Iris pigment epithelial cell (primary cell): ENCODE measurements around the gene MAGEA2.
"Not testable (repeated sequence)": the region's sequence is repeated elsewhere in the genome, so short reads cannot be mapped to it uniquely, and the experiment has no call there.

Source experiments
- DNase-seq: peaks from one replicate; pipeline ENCODE4 v3.0.0-alpha.2; 2011; ENCODE audit warnings: low read depth

The MAGEA2 gene, protein sequence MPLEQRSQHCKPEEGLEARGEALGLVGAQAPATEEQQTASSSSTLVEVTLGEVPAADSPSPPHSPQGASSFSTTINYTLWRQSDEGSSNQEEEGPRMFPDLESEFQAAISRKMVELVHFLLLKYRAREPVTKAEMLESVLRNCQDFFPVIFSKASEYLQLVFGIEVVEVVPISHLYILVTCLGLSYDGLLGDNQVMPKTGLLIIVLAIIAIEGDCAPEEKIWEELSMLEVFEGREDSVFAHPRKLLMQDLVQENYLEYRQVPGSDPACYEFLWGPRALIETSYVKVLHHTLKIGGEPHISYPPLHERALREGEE

DNA sequence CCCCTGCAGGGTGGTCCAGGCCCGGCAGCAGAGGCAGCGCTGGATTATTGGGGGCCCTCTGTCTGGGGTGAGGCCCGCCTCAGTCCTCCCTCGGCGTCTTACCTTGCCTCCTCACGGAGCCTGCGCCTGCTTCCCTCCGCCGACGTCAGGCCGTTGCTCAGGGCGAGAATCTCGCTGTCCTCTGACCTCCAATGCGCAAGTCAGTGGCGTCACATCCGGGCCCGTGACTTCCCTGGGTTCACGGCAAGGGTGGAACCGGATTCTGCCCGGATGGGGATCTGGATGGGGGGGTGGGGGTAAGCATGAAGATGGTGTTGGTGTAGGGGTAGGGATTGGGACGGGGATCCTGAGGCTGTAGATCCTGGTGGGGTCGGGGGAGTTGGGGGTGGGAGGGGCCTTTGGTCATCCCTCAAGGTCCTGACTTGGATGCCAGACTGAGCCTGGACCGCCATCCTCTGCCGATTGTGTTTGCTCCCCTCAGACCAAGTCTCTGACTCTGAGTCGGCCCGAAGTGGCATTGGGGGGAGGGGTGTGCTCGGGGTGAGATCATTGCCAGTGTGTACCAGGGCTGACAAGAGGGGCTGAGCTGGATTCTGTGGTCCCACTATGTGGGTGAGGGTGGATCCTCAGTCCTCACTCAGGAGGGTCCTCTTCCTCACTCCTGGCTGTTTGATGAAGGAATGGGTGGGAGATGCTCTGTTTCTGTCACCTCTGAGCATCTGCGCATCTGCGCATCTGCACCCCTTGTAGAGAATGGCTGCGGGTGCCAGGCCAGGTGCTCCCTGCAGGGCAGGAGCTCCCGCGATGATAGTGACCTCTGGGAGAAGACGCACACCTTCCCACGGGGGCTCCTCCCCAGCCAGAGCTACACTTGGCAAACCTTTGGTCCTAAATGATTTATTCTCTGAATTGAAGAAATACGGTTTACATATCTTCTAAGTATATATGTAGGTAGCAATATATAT lies at the start of gene MAGEA2:
Gene MAGEA2 (minus strand): TSS at position 157 of the 965 bp plus-strand sequence. CDS start 2,479 bp downstream, outside the sequence.
- DNase-seq = not testable (repeated sequence)

DNA sequence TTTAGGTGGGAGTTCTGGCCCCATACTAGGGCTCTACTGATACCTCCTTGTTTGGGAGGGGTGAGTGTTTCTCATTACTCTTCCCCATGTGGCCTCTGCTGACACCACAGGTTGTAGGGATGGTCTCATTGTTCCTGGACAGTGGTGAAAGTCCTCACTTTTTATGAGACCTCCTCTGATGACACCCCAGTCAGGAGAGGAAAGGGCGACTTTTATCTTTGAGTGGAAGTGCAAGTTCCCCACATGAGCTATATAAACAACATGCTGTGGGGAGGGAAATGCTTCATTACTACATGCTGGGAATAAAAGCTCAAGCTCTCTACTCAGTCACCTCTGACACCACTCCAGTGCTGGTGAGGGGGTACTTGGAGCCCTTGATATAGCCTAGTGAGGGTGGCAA lies 45.3 kb upstream of the MAGEA2 start:
- DNase-seq = no peak

- DNase-seq = not testable (repeated sequence)
Measured at GRCh38 chrX:152787062-152787461, 33.4 kb upstream of the MAGEA2 start.

- DNase-seq = not testable (repeated sequence)
Measured at GRCh38 chrX:152769549-152770289, 16.1 kb upstream of the MAGEA2 start, which contains the start of gene MAGEA6. TSS of gene MAGEA6 (minus strand) at chrX:152769689. CDS start at chrX:152767650, 2,039 bp downstream.

DNA sequence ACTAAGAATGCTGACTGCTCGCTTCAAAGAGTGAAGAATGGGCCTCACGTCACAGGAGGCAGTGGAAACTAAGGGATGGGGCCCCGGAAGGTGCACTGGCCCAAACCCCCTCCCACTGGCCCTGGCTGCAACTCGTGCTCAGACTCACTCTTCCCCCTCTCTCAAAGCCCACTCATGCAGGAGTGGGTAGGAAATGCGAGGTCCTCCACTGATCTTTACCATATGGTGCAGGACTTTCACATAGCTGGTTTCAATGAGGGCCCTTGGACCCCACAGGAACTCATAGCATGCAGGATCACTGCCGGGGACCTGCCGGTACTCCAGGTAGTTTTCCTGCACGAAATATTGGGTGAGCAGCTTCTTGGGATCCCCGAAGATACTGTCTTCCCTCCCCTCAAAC lies 12.9 kb upstream of the MAGEA2 start:
- DNase-seq = not testable (repeated sequence)

DNA sequence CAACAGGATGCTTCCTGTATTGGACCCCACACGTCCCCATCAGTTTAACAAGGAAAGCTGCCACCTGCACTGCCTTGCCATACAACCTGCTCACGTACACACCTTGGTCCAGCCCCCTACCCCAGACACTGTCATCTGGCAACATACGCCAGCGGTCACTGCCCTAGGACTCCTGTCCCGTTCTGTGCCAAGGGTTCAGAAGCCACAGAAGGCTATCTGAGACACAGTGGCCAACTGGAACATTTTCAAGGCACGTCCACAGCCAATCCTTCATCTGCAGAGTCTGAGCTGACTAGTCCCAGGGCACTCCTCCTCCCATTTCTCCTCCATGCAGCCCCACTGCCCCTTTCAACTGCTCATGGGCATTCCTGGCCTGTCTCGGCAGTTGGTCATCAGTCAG lies 7.9 kb upstream of the MAGEA2 start:
- DNase-seq = not testable (repeated sequence)

- not testable (repeated sequence) for DNase-seq
Measured at GRCh38 chrX:152759544-152759943, 5.9 kb upstream of the MAGEA2 start.

GRCh38 chrX:152758918-152759317 lies 5.3 kb upstream of the MAGEA2 start, which contains the start of gene CSAG3:
TSS of gene CSAG3 (plus strand) at chrX:152759218.
- DNase-seq = not testable (repeated sequence)

DNA sequence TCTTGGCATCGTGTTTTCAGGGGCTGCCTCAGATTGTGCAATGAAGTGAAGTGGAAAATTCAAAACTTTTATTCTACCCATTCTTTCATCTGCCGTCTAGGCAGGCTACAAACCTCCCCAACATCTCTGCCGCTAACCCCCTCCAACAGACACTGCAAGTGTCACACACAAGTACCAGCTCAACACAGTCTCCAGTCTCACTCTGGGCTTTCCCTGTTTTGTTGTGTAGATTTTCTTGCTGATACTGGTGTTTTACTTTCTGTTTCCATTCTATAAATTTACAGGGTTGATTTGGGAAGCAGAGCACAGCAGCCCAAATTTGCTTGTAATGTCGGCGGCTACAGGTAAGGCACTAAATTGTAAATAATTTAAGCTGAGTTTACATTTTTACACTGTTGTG lies 1.2 kb upstream of the MAGEA2 start:
- not testable (repeated sequence) for DNase-seq

DNA sequence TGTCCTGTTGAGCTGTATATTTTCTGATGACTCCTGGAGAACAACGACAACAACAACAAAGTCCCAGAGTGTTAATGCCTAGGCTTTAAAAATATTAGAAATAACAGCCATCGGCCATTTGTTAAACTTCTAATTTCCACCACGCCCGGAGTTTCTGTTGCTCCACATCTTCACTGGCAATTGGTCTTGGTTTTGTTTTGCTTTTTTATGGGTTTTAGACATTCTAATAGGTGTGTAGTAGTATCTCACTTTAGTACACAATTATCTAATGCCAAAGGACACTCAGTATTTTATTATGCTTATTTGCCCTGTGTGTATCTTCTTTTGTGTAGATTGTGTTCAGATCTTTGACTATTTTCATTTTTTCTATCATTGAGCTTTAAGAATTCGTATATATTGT lies 15.1 kb downstream of the MAGEA2 start:
- no peak for DNase-seq

GRCh38 chrX:152736528-152736927 lies 17.1 kb downstream of the MAGEA2 start:
- DNase-seq = not testable (repeated sequence)

GRCh38 chrX:152735860-152736511 lies 17.7 kb downstream of the MAGEA2 start:
- DNase-seq = no peak

DNA sequence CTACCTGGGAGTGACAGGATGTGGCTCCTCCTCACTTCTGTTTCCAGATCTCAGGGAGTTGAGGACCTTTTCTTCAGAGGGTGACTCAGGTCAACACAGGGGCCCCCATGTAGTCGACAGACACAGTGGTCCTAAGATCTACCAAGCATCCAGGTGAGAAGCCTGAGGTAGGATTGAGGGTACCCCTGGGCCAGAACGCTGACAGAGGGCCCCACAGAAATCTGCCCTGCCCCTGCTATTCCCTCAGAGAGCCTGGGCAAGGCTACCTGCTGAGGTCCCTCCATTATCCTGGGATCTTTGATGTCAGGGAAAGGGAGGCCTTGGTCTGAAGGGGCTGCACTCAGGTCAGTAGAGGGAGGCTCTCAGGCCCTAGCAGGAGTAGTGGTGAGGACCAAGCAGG lies 18.5 kb downstream of the MAGEA2 start:
- no peak for DNase-seq

DNA sequence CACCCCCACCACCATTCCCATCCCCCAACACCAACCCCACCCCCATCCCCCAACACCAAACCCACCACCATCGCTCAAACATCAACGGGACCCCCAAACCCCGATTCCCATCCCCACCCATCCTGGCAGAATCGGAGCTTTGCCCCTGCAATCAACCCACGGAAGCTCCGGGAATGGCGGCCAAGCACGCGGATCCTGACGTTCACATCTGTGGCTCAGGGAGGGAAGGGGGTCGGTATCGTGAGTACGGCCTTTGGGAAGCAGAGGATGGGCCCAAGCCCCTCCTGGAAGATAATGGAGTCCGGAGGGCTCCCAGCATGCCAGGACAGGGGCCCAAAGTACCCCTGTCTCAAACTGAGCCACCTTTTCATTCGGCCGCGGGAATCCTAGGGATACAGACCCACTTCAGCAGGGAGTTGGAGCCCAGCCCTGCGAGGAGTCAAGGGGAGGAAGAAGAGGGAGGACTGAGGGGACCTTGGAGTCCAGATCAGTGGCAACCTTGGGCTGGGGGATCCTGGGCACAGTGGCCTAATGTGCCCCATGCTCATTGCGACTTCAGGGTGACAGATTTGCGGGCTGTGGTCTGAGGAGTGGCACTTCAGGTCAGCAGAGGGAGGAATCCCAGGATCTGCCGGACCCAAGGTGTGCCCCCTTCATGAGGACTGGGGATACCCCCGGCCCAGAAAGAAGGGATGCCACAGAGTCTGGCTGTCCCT lies 19.3 kb downstream of the MAGEA2 start:
- DNase-seq = not testable (repeated sequence)

- DNase-seq = no peak
Measured at GRCh38 chrX:152733261-152733975, 20.2 kb downstream of the MAGEA2 start, which contains the start of the genes CSAG1 and MAGEA12. TSS of gene CSAG1 (minus strand) at chrX:152733721. CDS start at chrX:152732460, 1,261 bp downstream. TSS of gene MAGEA12 (plus strand) at chrX:152733757. CDS start at chrX:152736162, 2,405 bp downstream.

- DNase-seq = no peak
Measured at GRCh38 chrX:152725409-152725808, 28.2 kb downstream of the MAGEA2 start.

DNA sequence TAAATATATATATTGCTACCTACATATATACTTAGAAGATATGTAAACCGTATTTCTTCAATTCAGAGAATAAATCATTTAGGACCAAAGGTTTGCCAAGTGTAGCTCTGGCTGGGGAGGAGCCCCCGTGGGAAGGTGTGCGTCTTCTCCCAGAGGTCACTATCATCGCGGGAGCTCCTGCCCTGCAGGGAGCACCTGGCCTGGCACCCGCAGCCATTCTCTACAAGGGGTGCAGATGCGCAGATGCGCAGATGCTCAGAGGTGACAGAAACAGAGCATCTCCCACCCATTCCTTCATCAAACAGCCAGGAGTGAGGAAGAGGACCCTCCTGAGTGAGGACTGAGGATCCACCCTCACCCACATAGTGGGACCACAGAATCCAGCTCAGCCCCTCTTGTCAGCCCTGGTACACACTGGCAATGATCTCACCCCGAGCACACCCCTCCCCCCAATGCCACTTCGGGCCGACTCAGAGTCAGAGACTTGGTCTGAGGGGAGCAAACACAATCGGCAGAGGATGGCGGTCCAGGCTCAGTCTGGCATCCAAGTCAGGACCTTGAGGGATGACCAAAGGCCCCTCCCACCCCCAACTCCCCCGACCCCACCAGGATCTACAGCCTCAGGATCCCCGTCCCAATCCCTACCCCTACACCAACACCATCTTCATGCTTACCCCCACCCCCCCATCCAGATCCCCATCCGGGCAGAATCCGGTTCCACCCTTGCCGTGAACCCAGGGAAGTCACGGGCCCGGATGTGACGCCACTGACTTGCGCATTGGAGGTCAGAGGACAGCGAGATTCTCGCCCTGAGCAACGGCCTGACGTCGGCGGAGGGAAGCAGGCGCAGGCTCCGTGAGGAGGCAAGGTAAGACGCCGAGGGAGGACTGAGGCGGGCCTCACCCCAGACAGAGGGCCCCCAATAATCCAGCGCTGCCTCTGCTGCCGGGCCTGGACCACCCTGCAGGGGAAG lies 39.5 kb downstream of the MAGEA2 start, which contains the start of gene MAGEA2B:
Gene MAGEA2B (plus strand): TSS at position 814 of the 973 bp plus-strand sequence. CDS start 2,479 bp downstream, outside the sequence.
- DNase-seq = not testable (repeated sequence)

DNA sequence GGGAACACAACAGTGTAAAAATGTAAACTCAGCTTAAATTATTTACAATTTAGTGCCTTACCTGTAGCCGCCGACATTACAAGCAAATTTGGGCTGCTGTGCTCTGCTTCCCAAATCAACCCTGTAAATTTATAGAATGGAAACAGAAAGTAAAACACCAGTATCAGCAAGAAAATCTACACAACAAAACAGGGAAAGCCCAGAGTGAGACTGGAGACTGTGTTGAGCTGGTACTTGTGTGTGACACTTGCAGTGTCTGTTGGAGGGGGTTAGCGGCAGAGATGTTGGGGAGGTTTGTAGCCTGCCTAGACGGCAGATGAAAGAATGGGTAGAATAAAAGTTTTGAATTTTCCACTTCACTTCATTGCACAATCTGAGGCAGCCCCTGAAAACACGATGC lies 40.4 kb downstream of the MAGEA2 start:
- DNase-seq = not testable (repeated sequence)
